Measurements from ENCODE around the gene DCBLD2.

- TF ChIP-seq CTCF (IDR thresholded peaks at IDR 0.05) (no peak), POLR2A (IDR thresholded peaks at IDR 0.05) (no peak)
Observed at GRCh38 chr3:98775459-98776139, 125.9 kb downstream of the DCBLD2 start.

All from heart left ventricle (tissue), 13 donors.